ENCODE measurements around the gene ANKRD6. TPM values are rescaled to one million over a fixed set of nuclear protein-coding genes. Genes with fewer than 3 reads are reported as not detected.
A peak's percentile ranks its signal among the peaks of the same experiment; 100 is the strongest.

Gene ANKRD6
- total RNA-seq, 1 experiment from 2014 or later = 13.9 TPM

GRCh38 chr6:89657445-89658158 lies 224.7 kb downstream of the ANKRD6 start (continued):
- TF ChIP-seq IRF1 (CRISPR knock-in tag; IDR thresholded peaks at IDR 0.05) (no peak), RORB (CRISPR knock-in tag; IDR thresholded peaks at IDR 0.05) (no peak), JUN (CRISPR knock-in tag; IDR thresholded peaks at IDR 0.05) (no peak), GRHL2 (CRISPR knock-in tag; IDR thresholded peaks at IDR 0.05; ENCODE audit: insufficient replicate concordance, severe bottlenecking) (no peak), SMAD3 (CRISPR knock-in tag; IDR thresholded peaks at IDR 0.05; ENCODE audit: borderline replicate concordance) (no peak), ARID4B (CRISPR knock-in tag; IDR thresholded peaks at IDR 0.05; ENCODE audit: borderline replicate concordance) (no peak)
- TF ChIP-seq, protein P1, sequence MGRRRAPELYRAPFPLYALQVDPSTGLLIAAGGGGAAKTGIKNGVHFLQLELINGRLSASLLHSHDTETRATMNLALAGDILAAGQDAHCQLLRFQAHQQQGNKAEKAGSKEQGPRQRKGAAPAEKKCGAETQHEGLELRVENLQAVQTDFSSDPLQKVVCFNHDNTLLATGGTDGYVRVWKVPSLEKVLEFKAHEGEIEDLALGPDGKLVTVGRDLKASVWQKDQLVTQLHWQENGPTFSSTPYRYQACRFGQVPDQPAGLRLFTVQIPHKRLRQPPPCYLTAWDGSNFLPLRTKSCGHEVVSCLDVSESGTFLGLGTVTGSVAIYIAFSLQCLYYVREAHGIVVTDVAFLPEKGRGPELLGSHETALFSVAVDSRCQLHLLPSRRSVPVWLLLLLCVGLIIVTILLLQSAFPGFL (CRISPR knock-in tag; IDR thresholded peaks at IDR 0.05; ENCODE audit: borderline replicate concordance) = no peak
- TF ChIP-seq, protein P2, sequence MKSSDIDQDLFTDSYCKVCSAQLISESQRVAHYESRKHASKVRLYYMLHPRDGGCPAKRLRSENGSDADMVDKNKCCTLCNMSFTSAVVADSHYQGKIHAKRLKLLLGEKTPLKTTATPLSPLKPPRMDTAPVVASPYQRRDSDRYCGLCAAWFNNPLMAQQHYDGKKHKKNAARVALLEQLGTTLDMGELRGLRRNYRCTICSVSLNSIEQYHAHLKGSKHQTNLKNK (CRISPR knock-in tag; IDR thresholded peaks at IDR 0.05) = no peak
- TF ChIP-seq, protein P3, sequence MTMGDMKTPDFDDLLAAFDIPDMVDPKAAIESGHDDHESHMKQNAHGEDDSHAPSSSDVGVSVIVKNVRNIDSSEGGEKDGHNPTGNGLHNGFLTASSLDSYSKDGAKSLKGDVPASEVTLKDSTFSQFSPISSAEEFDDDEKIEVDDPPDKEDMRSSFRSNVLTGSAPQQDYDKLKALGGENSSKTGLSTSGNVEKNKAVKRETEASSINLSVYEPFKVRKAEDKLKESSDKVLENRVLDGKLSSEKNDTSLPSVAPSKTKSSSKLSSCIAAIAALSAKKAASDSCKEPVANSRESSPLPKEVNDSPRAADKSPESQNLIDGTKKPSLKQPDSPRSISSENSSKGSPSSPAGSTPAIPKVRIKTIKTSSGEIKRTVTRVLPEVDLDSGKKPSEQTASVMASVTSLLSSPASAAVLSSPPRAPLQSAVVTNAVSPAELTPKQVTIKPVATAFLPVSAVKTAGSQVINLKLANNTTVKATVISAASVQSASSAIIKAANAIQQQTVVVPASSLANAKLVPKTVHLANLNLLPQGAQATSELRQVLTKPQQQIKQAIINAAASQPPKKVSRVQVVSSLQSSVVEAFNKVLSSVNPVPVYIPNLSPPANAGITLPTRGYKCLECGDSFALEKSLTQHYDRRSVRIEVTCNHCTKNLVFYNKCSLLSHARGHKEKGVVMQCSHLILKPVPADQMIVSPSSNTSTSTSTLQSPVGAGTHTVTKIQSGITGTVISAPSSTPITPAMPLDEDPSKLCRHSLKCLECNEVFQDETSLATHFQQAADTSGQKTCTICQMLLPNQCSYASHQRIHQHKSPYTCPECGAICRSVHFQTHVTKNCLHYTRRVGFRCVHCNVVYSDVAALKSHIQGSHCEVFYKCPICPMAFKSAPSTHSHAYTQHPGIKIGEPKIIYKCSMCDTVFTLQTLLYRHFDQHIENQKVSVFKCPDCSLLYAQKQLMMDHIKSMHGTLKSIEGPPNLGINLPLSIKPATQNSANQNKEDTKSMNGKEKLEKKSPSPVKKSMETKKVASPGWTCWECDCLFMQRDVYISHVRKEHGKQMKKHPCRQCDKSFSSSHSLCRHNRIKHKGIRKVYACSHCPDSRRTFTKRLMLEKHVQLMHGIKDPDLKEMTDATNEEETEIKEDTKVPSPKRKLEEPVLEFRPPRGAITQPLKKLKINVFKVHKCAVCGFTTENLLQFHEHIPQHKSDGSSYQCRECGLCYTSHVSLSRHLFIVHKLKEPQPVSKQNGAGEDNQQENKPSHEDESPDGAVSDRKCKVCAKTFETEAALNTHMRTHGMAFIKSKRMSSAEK (CRISPR knock-in tag; IDR thresholded peaks at IDR 0.05; ENCODE audit: borderline replicate concordance) = no peak

DNA sequence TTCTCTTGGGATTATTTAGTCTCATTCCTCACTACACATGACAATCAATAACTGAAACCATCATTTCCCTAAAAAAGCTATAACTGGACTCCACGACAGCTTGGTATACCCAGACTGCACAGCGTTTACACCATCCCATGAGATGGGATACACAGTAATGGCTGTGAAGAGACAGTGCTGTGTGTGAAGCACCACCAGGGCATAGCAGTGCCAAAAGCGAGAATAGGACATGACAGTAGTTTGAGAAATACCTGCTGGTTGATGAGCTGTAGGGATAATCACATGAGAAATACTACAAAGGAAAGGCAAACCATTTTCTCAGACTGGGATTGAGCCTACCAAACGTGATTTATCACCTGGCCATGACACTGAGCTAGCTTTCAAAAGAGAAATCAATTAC lies 228.0 kb downstream of the ANKRD6 start:
- ChIA-PET CTCF (no interaction called here), POLR2A (no interaction called here)
- Mint-ChIP-seq H3K27me3 (ENCODE audit: low read depth) (no peaks in the 10 kb centered on the region), H3K4me1 (no peaks in the 10 kb centered on the region), H3K36me3 (peaks cover 84% of the 10 kb centered on the region), H3K4me3 (no peak overlapping the region), H3K27ac (peak overlapping the region; percentile 44; the same call in 1 of the 2 replicates), H3K9me3 (no peaks in the 10 kb centered on the region)
- DNase-seq (ENCODE audit: low spot score) = no peak
- no peak for ATAC-seq
- TF ChIP-seq CBFB (CRISPR knock-in tag; IDR thresholded peaks at IDR 0.05; ENCODE audit: low read depth) (no peak), ZNF425 (CRISPR knock-in tag; conservative IDR thresholded peaks at IDR 0.05) (no peak), FOXK1 (CRISPR knock-in tag; IDR thresholded peaks at IDR 0.05) (no peak)
- TF ChIP-seq, protein P4, sequence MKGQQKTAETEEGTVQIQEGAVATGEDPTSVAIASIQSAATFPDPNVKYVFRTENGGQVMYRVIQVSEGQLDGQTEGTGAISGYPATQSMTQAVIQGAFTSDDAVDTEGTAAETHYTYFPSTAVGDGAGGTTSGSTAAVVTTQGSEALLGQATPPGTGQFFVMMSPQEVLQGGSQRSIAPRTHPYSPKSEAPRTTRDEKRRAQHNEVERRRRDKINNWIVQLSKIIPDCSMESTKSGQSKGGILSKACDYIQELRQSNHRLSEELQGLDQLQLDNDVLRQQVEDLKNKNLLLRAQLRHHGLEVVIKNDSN (CRISPR knock-in tag; IDR thresholded peaks at IDR 0.05) = no peak
- TF ChIP-seq, protein P5, sequence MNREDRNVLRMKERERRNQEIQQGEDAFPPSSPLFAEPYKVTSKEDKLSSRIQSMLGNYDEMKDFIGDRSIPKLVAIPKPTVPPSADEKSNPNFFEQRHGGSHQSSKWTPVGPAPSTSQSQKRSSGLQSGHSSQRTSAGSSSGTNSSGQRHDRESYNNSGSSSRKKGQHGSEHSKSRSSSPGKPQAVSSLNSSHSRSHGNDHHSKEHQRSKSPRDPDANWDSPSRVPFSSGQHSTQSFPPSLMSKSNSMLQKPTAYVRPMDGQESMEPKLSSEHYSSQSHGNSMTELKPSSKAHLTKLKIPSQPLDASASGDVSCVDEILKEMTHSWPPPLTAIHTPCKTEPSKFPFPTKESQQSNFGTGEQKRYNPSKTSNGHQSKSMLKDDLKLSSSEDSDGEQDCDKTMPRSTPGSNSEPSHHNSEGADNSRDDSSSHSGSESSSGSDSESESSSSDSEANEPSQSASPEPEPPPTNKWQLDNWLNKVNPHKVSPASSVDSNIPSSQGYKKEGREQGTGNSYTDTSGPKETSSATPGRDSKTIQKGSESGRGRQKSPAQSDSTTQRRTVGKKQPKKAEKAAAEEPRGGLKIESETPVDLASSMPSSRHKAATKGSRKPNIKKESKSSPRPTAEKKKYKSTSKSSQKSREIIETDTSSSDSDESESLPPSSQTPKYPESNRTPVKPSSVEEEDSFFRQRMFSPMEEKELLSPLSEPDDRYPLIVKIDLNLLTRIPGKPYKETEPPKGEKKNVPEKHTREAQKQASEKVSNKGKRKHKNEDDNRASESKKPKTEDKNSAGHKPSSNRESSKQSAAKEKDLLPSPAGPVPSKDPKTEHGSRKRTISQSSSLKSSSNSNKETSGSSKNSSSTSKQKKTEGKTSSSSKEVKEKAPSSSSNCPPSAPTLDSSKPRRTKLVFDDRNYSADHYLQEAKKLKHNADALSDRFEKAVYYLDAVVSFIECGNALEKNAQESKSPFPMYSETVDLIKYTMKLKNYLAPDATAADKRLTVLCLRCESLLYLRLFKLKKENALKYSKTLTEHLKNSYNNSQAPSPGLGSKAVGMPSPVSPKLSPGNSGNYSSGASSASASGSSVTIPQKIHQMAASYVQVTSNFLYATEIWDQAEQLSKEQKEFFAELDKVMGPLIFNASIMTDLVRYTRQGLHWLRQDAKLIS (CRISPR knock-in tag; IDR thresholded peaks at IDR 0.05; ENCODE audit: borderline replicate concordance) = no peak
